Activated CD4-positive, alpha-beta T cell treated with anti-CD3 and anti-CD28 coated beads, Interleukin-2, Interleukin-6, amounts not matched to agents 100 ng/mL and 50 ng/mL, durations not matched to agents 16 hours and 8 hours (primary cell): ENCODE data around the gene NRIP1.
"Not testable (repeated sequence)": the region's sequence is repeated elsewhere in the genome, so short reads cannot be mapped to it uniquely, and the experiment has no call there.

ENCODE experiments used
- DNase-seq: peaks from one replicate; pipeline ENCODE4 v3.0.0-alpha.2; 2020

Gene NRIP1

GRCh38 chr21:14968821-14969220 lies 96.0 kb downstream of the NRIP1 start:
- no peak for DNase-seq

- DNase-seq: no peak
Measured at GRCh38 chr21:14968029-14968428, 96.8 kb downstream of the NRIP1 start.

GRCh38 chr21:14964621-14965020 lies 100.2 kb downstream of the NRIP1 start:
- no peak for DNase-seq

- DNase-seq: no peak
Measured at GRCh38 chr21:14962217-14962616, 102.6 kb downstream of the NRIP1 start.

- no peak for DNase-seq
Measured at GRCh38 chr21:14961502-14961901, 103.3 kb downstream of the NRIP1 start.

GRCh38 chr21:14959343-14959742 lies 105.5 kb downstream of the NRIP1 start:
- no peak for DNase-seq

- no peak for DNase-seq
Measured at GRCh38 chr21:14957836-14958235, 107.0 kb downstream of the NRIP1 start.

- DNase-seq: no peak
Measured at GRCh38 chr21:14956807-14957206, 108.0 kb downstream of the NRIP1 start.

GRCh38 chr21:14955936-14956520 lies 108.8 kb downstream of the NRIP1 start:
- no peak for DNase-seq

GRCh38 chr21:14952916-14953315 lies 111.9 kb downstream of the NRIP1 start:
- no peak for DNase-seq

GRCh38 chr21:14949603-14950002 lies 115.2 kb downstream of the NRIP1 start:
- DNase-seq: no peak

- DNase-seq: no peak
Measured at GRCh38 chr21:14947613-14948160, 117.1 kb downstream of the NRIP1 start.

- DNase-seq: no peak
Measured at GRCh38 chr21:14945176-14945575, 119.6 kb downstream of the NRIP1 start.

GRCh38 chr21:14943616-14944015 lies 121.2 kb downstream of the NRIP1 start:
- no peak for DNase-seq

GRCh38 chr21:14942801-14943490 lies 121.9 kb downstream of the NRIP1 start:
- no peak for DNase-seq

- not testable (repeated sequence) for DNase-seq
Measured at GRCh38 chr21:14927324-14927723, 137.5 kb downstream of the NRIP1 start.

- no peak for DNase-seq
Measured at GRCh38 chr21:14926186-14926585, 138.6 kb downstream of the NRIP1 start.

GRCh38 chr21:14923468-14923867 lies 141.3 kb downstream of the NRIP1 start:
- no peak for DNase-seq

GRCh38 chr21:14922980-14923379 lies 141.8 kb downstream of the NRIP1 start:
- DNase-seq: no peak

GRCh38 chr21:14918527-14918926 lies 146.3 kb downstream of the NRIP1 start:
- no peak for DNase-seq

- no peak for DNase-seq
Measured at GRCh38 chr21:14917762-14918161, 147.0 kb downstream of the NRIP1 start.

GRCh38 chr21:14916676-14917141 lies 148.1 kb downstream of the NRIP1 start:
- no peak for DNase-seq

- no peak for DNase-seq
Measured at GRCh38 chr21:14913638-14914037, 151.2 kb downstream of the NRIP1 start.

- DNase-seq: no peak
Measured at GRCh38 chr21:14911351-14911750, 153.4 kb downstream of the NRIP1 start.
